22Rv1 (cell line): ENCODE data around the gene CSPG4.

ENCODE experiments used
- ZFX ChIP-seq: fragments of 450-650 bp; IDR thresholded peaks from 2 replicates; pipeline ENCODE4 v1.6.1; 2017; ENCODE audit warnings: antibody characterized with exemption, borderline replicate concordance
- TF ChIP-seq, protein P1 (sequence below): fragments of 450-650 bp; IDR thresholded peaks from 2 replicates; pipeline ENCODE4 v1.5.1; 2017; ENCODE audit warnings: mild to moderate bottlenecking

DNA sequence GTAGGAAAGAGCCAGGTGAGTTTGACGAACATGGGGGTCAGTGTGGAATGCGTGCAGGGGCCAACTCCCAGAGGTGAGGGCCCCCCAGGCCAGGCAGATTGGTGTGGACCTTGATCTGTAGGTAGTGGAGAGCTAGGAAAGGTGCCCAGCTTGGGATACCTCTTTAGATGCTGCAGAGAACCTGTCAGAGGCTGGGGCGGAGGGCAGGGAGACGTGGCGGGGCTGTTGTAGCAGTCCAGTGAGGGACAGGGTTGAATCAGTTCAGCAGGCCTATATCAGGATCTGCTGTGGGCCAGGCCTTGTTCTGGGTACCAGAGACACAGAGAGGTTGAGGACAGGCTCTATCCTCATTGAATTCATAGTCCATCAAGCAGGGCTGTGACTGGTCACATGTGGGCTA lies 56.3 kb downstream of the CSPG4 start:
- TF ChIP-seq, protein P1, sequence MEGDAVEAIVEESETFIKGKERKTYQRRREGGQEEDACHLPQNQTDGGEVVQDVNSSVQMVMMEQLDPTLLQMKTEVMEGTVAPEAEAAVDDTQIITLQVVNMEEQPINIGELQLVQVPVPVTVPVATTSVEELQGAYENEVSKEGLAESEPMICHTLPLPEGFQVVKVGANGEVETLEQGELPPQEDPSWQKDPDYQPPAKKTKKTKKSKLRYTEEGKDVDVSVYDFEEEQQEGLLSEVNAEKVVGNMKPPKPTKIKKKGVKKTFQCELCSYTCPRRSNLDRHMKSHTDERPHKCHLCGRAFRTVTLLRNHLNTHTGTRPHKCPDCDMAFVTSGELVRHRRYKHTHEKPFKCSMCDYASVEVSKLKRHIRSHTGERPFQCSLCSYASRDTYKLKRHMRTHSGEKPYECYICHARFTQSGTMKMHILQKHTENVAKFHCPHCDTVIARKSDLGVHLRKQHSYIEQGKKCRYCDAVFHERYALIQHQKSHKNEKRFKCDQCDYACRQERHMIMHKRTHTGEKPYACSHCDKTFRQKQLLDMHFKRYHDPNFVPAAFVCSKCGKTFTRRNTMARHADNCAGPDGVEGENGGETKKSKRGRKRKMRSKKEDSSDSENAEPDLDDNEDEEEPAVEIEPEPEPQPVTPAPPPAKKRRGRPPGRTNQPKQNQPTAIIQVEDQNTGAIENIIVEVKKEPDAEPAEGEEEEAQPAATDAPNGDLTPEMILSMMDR: no peak
- TF ChIP-seq ZFX: no peak
